ENCODE data around the gene POU6F2.

POU6F2 gene

GRCh38 chr7:39432368-39432767, 454.7 kb downstream of the POU6F2 start:
- no peak for DNase-seq (ENCODE audit: low read depth in 1 of 2, low spot score in 1 of 2)

GRCh38 chr7:39432807-39433416, 455.2 kb downstream of the POU6F2 start:
- DNase-seq (ENCODE audit: low read depth in 1 of 2, low spot score in 1 of 2) = no peak

- no peak for DNase-seq (ENCODE audit: low read depth in 1 of 2, low spot score in 1 of 2)
These were observed 455.8 kb downstream of the POU6F2 start for GRCh38 chr7:39433550-39433949.

- DNase-seq (ENCODE audit: low read depth in 1 of 2, low spot score in 1 of 2) = no peak
These were observed 456.3 kb downstream of the POU6F2 start for GRCh38 chr7:39434012-39434411.

- DNase-seq (ENCODE audit: low read depth in 1 of 2, low spot score in 1 of 2) = no peak
These were observed 468.8 kb downstream of the POU6F2 start for GRCh38 chr7:39446546-39446945.

GRCh38 chr7:39451901-39452300, 474.2 kb downstream of the POU6F2 start:
- no peak for DNase-seq (ENCODE audit: low read depth in 1 of 2, low spot score in 1 of 2)

GRCh38 chr7:39453743-39454355, 476.1 kb downstream of the POU6F2 start:
- no peak for DNase-seq (ENCODE audit: low read depth in 1 of 2, low spot score in 1 of 2)

- DNase-seq (ENCODE audit: low read depth in 1 of 2, low spot score in 1 of 2) = no peak
These were observed 480.5 kb downstream of the POU6F2 start for GRCh38 chr7:39458061-39458745.

GRCh38 chr7:39459636-39460035, 481.9 kb downstream of the POU6F2 start:
- no peak for DNase-seq (ENCODE audit: low read depth in 1 of 2, low spot score in 1 of 2)

- no peak for DNase-seq (ENCODE audit: low read depth in 1 of 2, low spot score in 1 of 2)
These were observed 482.8 kb downstream of the POU6F2 start for GRCh38 chr7:39460486-39460885.

GRCh38 chr7:39461263-39461820, 483.6 kb downstream of the POU6F2 start:
- DNase-seq (ENCODE audit: low read depth in 1 of 2, low spot score in 1 of 2) = no peak

GRCh38 chr7:39463252-39463651, 485.5 kb downstream of the POU6F2 start:
- no peak for DNase-seq (ENCODE audit: low read depth in 1 of 2, low spot score in 1 of 2)

GRCh38 chr7:39464350-39465054, 486.8 kb downstream of the POU6F2 start:
- DNase-seq (ENCODE audit: low read depth in 1 of 2, low spot score in 1 of 2) = no peak

GRCh38 chr7:39465055-39465929, 487.6 kb downstream of the POU6F2 start:
- no peak for DNase-seq (ENCODE audit: low read depth in 1 of 2, low spot score in 1 of 2)

- no peak for DNase-seq (ENCODE audit: low read depth in 1 of 2, low spot score in 1 of 2)
These were observed 490.6 kb downstream of the POU6F2 start for GRCh38 chr7:39468261-39468660.

GRCh38 chr7:39468808-39469374, 491.2 kb downstream of the POU6F2 start:
- DNase-seq (ENCODE audit: low read depth in 1 of 2, low spot score in 1 of 2) = no peak

- DNase-seq (ENCODE audit: low read depth in 1 of 2, low spot score in 1 of 2) = no peak
These were observed 503.2 kb downstream of the POU6F2 start for GRCh38 chr7:39480901-39481300.

GRCh38 chr7:39488467-39489393, 511.0 kb downstream of the POU6F2 start:
- no peak for DNase-seq (ENCODE audit: low read depth in 1 of 2, low spot score in 1 of 2)

GRCh38 chr7:39490296-39490695, 512.6 kb downstream of the POU6F2 start:
- DNase-seq (ENCODE audit: low read depth in 1 of 2, low spot score in 1 of 2) = no peak
